Stimulated activated naive CD8-positive, alpha-beta T cell treated with anti-CD3 and anti-CD28 coated beads, Interleukin-15, amount 100 ng/mL, for 72 hours (primary cell): Measurements from ENCODE around the gene VDAC1.

ENCODE experiments used
- ATAC-seq: fragments of 150-1000 bp; cut with Tn5 transposase; 2 replicates; pipeline ENCODE4 v1.10.0; 2021; ENCODE audit warnings: mild to moderate bottlenecking, moderate library complexity
- DNase-seq, 2 donors: peaks; one replicate each; pipeline ENCODE4 v3.0.0; 2021 to 2022
- H3K27ac Mint-ChIP-seq, 2 donors: one replicate each; pipeline ENCODE4 v1.8.0; 2022; ENCODE audit warnings: mild to moderate bottlenecking in 2 of 2, mixed read lengths in 2 of 2, moderate library complexity in 2 of 2
- H3K27me3 Mint-ChIP-seq: one replicate; pipeline ENCODE4 v1.8.0; 2022; ENCODE audit warnings: mixed read lengths
- H3K4me1 Mint-ChIP-seq: one replicate; pipeline ENCODE4 v1.8.0; 2022; ENCODE audit warnings: mild to moderate bottlenecking, mixed read lengths
- H3K4me3 Mint-ChIP-seq, 2 donors: one replicate each; pipeline ENCODE4 v1.8.0; 2022; ENCODE audit warnings: mild to moderate bottlenecking in 2 of 2, mixed read lengths in 2 of 2, moderate library complexity in 1 of 2
- H3K9me3 Mint-ChIP-seq, 2 donors: one replicate each; pipeline ENCODE4 v1.8.0; 2022; ENCODE audit warnings: mixed read lengths in 2 of 2

VDAC1 gene

GRCh38 chr5:133925269-133925668, 79.5 kb downstream of the VDAC1 start:
- Mint-ChIP-seq H3K27me3 (no peaks in the 10 kb centered on the region), H3K4me1 (peaks cover 65% of the 10 kb centered on the region), H3K9me3 (no peaks in the 10 kb centered on the region), H3K27ac (peak overlapping the region; percentile 12 to 28), H3K4me3 (no peak overlapping the region)
- DNase-seq (no peak), ATAC-seq (no peak)

- Mint-ChIP-seq H3K27ac (no peak overlapping the region), H3K27me3 (no peaks in the 10 kb centered on the region), H3K9me3 (no peaks in the 10 kb centered on the region), H3K4me1 (peaks cover 65% of the 10 kb centered on the region), H3K4me3 (no peak overlapping the region)
- ATAC-seq (no peak), DNase-seq (no peak)
These were observed 80.4 kb downstream of the VDAC1 start for GRCh38 chr5:133924221-133924920.

GRCh38 chr5:133921979-133922378, 82.8 kb downstream of the VDAC1 start:
- H3K27me3 Mint-ChIP-seq: no peaks in the 10 kb centered on the region
- no peak overlapping the region for H3K27ac Mint-ChIP-seq
- DNase-seq (no peak), ATAC-seq (no peak)
- H3K9me3 Mint-ChIP-seq: no peaks in the 10 kb centered on the region
- H3K4me1 Mint-ChIP-seq: peaks cover 61% of the 10 kb centered on the region
- H3K4me3 Mint-ChIP-seq: no peak overlapping the region
